ENCODE measurements around the gene PPARA.
A peak's percentile ranks its signal among the peaks of the same experiment; 100 is the strongest.

The PPARA gene

GRCh38 chr22:46150034-46150654 lies at the start of gene PPARA:
Gene PPARA, plus strand, starts transcription at chr22:46150526. Its CDS starts 47,858 bp downstream, at chr22:46198384.
- peak; percentile 81 to 82 for DNase-seq

GRCh38 chr22:46102159-46102558 lies 48.2 kb upstream of the PPARA start:
- DNase-seq = no peak

GRCh38 chr22:46102752-46103151 lies 47.6 kb upstream of the PPARA start:
- DNase-seq = no peak

DNA sequence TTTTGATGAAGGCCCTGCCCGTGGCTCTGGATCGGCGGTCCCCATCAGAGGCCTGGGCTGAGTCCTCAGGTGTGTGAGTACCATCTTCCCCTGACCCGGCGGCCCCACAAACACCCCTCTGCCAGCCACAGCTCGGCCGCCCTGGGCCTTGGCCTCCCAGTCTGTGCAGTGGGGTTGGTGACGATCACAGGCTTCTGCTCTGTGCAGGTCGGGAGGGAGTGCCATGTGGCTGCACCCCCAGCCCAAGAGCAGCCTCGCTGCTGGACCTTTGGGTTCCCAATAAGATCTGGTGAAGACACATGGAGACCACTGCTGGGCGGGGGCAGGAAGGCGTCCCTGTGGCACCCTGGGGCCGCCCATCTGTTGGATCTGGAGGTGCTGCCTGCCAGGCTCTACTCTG lies 47.1 kb upstream of the PPARA start:
- DNase-seq = no peak

GRCh38 chr22:46103664-46104063 lies 46.7 kb upstream of the PPARA start:
- no peak for DNase-seq

DNA sequence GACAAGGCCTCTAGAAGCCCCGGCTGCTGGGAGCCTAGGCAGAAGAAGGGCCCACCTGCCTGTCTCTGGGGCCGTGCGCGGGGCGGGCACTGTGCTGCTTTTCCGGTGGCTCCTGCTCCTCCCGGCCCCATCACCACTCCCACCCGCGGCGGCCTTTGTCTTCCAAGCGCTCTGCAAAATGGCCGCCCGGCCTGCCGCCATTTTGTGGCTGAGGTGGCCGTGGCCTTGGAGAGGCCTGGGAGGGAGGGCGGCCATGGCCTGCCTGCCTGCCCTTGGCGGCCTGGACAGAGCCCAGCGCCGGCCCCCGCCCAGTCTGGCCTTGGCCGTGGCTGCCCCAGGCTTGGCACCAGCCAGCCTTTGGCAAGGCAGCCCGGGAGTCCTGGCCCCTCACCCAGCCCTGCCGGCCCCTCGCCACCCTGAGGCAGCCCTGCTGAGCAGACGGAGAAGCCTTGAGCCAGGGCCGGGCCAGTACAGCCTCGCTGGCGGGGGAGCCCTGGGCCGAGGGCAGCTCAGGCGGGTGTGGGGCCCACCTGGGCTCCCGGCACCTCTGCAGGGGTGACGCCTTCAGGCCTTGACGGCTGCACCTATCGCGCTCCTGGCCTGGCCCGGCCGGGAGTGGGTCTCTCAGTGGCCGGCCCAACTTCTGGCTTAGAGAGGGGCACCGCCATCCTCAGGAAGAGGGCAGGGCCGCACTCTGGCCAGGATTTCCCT lies 46.0 kb upstream of the PPARA start:
- no peak for DNase-seq

DNA sequence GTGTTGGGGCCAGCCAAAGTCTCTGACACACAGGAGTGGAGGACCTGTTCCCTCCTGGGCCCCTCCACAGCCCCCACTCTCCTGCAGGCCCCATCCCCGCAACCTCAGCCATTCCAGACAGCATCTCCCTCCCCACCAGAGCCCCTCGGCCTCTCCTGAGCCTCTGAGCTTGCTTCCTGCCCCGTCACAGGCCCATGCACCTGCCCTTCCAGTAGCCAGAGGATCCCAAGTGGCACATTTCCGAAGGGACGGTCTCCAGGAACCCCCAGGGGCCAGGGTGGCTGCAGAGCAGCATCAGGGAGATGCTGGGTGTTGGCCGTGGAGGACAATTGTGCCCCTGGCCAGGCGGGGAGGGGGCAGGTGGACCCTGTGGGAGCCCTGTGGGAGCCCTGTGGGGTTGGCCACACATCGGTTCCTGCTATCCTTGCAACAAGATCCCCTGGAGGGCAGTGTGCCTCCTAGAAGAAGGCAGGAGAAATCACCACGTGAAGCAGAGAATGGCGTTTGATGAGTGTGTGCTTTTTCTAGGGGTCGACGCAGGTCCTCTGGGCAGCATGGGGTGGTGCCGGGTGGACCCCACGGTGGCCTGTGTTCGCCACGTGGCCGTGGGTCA lies 45.3 kb upstream of the PPARA start:
- DNase-seq = no peak

- no peak for DNase-seq
Observed at GRCh38 chr22:46105494-46106278, 44.6 kb upstream of the PPARA start.

GRCh38 chr22:46106279-46107022 lies 43.9 kb upstream of the PPARA start:
- no peak for DNase-seq

- DNase-seq = no peak
Observed at GRCh38 chr22:46107089-46107664, 43.1 kb upstream of the PPARA start.

- no peak for DNase-seq
Observed at GRCh38 chr22:46107753-46108563, 42.4 kb upstream of the PPARA start.

- DNase-seq = no peak
Observed at GRCh38 chr22:46108564-46109473, 41.5 kb upstream of the PPARA start.

DNA sequence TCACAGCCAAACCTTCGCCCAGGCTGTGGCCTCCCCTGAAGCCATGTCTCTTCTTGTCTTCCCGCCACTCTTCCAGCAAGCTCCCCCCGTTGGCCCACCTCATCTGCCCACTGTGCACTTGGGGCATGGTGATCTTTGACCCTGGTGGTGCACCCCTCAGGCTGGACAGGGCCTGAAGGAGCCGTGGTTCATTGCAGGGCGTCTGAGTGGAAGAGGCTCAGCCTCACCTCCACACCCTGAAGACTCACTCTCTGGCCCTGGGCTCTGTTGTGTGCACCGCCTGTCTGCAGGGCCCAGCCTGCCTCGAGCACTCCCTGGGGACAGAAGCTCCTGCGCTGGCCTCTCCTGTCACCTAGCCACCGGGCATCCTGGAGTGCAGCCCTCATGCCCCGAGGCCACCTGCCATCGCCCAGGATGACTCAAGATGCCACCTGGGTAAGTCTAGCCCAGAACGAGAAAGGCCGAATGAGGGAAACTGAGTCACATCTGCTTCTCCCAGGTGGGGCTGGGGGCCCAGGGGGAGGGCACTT lies 40.8 kb upstream of the PPARA start:
- DNase-seq = no peak

DNA sequence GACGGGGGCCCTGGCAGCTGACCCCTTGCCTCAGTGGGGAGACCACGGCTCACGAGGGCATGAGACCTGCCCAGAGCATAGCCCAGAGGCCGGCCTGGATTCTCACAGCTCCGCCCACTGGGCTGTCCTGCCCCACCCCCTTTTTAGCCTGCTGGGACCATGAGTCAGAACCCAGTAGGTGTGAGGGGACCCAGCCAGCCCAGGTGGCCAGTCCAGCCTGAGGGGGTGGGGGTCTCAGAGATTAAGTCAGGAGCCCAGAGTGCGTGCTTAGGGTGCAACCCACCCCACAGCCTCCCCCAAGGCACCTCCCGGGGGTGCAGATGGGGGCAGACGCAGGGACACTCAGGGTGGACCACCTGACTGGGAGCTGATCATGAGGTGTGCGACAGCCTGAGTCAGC lies 40.1 kb upstream of the PPARA start:
- no peak for DNase-seq

- no peak for DNase-seq
Observed at GRCh38 chr22:46111645-46112306, 38.5 kb upstream of the PPARA start.

- no peak for DNase-seq
Observed at GRCh38 chr22:46112405-46112804, 37.9 kb upstream of the PPARA start.

GRCh38 chr22:46113110-46113909 lies 37.0 kb upstream of the PPARA start:
- no peak for DNase-seq

- no peak for DNase-seq
Observed at GRCh38 chr22:46113910-46114517, 36.3 kb upstream of the PPARA start.
